SW480 (cell line): ENCODE data around the gene GPSM1.

Source experiments
- DNase-seq: peaks from one replicate; pipeline ENCODE4 v3.0.0-alpha.2; 2016; ENCODE audit warnings: low spot score

GPSM1 gene

DNA sequence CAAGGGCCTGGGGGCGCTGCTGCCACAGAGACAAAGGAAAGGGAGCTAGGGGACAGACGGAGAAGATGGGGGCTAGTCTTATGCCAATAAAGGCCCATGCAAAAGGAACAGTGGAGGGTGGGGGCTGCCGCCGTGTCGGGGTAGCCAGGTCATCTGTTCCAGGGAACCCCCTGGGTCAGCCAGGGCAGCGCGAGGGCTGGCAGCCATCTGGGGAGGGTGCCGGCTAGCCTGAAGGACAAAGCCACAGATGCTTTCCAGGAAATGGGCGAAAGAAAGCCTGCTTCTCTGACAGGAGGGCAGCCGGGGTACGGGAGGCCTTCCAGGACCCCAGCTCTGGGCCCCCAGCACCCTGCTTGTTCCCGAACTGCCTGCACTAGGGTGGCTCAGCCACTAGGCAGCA lies 47.8 kb downstream of the GPSM1 start:
- no peak for DNase-seq

DNA sequence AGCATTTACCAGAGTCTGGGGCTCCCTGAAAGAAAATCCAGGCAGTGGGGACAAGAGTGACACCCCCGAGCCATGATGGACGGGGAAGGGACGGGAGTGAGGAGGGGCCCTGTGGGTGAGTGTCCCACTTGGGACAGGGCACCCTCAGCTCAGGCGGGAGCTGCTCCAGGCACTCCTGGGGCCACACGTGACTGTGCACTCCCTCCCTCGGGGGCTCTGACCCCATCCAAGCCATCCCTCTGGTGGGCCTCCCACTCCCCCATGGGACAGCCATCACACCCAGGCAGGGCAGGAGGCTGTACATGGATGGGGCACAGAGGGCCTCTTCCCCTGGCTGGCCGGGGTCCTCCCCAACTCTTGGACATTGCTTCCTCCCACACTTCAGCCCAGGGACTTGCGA lies 49.1 kb downstream of the GPSM1 start:
- no peak for DNase-seq

DNA sequence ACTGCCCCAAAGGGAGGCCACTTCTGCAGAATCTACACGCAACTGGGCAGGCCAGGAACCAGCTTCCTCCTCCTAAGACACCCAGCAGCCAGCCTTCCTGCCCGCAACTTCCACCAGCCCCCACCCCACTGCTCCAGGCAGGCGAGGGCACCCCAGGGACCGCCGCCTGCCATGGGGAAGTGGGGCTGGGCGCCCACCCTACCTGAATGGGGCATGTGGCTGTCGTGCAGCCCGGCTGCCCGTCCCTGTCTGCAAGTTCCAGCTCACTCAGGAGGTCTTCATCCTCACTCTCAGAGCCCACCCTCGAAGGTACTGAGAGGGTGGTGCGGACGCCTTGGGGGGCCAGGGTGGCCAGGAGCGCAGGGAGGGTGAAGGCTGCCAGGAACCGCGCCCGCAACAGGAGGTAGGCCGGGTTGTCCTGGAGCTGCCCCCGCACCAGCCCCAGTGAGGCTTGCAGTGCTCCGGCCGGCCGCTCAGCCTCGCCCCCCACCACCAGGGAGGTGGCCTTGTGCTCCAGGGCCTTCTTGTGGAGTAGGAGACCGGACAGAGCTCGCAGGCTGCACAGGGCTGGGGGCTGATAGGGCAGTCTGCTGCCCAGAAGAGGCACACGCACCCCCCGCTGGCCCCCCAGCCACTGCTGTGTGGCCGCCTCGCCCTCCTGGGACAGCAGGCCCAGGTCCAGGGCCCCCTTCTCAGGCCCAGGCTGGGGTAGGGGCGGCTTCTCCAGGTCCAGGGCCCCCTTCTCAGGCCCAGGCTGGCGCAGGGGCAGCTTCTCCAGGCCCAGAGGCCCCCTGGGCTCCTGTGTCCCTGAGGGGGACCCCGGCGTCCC lies 50.2 kb downstream of the GPSM1 start:
- DNase-seq, result no peak

DNA sequence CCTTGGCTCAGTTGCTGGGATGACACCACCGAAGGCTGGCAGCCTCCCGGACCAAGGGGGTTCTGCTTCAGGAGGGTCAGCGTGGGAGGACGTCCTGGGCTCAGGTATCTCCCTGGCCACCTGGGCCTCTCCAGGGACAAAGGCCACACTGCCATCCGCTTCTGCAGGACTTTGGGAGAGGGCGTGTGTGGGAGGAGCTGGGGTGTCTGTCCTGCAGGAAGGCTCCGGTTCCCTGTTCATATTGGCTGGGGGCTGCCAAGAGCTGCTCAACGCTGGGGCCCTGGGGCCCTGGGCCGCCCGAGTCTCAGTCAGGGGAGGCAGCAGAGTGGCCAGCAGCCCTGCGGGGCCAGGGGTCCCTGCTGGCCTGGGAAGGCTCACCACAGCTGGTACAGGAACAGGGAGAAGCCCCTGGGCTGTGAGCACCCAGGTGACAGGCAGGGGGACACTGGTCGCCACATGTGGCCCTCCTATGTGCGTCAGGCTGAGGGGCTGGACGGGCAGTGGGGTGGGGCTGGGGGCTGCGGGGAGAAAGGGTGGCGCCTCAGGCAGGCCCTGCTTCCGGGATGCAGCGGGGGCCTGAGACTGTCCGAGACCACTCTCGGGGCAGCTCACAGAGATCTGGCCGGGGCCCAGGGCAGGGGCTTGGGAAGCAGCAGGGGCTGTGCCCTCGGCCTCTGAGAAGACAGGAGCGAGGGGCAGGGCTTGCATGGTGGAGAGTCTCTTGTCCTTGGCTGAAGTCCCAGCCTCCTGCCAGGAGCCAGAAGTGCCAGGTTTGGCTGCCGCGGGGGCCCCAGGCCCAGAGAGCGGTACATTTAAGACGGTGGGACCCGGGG lies 51.0 kb downstream of the GPSM1 start:
- no peak for DNase-seq

DNA sequence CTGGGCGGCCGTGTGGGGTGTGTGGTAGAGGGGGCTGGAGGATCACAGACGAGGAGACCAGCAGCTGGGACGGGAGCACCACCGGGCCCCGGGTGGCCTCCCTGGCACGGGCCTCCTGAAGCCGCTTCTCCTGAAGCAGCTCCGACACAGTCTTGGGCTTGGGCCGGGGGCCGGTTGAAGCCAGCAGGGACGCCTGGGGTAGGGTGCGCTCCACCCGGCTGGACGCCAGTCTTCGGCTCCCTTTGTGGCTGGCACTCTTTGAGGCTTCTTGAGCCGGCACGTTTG lies 51.6 kb downstream of the GPSM1 start:
- DNase-seq, result no peak

DNA sequence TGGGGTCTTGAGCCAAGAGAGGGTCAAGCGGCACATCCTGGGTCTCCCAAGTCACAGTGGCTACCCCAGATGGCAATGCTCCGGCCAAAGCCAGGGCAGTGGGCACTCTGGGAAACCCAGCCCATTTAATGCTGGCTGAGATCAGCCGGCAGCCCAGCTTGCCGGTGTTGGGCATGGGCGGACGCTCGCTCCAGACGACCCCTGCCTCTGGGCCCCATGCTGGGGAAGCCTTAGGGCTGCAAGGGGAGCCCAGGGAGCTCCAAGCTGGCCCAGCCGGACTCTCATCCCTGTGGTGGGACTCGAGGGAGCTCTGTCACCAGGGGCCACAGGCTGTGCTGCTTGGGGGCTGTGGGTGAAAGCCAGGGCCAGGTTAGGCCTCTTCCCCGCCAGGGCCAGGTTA lies 52.1 kb downstream of the GPSM1 start:
- DNase-seq, result no peak

DNA sequence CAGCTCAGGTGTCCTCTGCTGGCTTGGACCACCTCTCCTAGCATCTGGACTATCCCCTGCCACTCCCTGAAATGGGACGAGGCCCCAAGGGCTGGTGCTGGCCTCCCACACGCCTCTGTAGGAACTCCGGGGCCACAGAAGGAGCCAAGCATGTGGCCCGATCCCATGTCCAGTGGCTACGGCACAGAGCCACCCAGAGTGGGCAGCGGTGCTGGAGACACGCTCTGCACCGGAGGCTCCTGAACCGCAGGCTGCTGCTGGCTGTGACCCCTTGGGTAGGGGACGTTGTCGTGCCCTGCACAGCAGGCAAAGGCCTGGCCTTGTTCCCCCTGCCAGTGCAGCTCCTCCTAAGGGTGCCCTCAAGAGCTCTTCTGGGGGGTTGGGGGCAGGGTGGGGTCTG lies 52.6 kb downstream of the GPSM1 start:
- no peak for DNase-seq

DNA sequence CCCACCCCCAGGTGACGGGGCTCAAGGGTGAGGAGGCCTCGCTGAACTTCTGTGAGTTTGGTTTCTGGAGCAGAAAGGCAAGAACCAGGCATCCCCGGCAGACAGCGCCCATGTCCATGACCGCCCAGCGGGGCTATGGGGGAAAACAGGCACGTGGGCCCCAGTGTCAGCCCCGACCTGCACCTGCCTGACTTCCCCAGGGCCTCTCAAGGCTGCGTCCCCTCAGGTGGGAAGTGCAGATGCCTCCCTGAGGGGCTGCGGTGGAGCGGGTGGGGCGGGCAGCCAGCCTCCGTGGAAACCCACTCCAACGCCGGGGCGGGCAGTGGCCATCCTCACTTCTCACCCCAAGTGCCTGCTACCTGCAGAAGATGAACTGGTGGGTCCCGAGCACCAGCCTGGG lies 53.0 kb downstream of the GPSM1 start:
- DNase-seq, result no peak

DNA sequence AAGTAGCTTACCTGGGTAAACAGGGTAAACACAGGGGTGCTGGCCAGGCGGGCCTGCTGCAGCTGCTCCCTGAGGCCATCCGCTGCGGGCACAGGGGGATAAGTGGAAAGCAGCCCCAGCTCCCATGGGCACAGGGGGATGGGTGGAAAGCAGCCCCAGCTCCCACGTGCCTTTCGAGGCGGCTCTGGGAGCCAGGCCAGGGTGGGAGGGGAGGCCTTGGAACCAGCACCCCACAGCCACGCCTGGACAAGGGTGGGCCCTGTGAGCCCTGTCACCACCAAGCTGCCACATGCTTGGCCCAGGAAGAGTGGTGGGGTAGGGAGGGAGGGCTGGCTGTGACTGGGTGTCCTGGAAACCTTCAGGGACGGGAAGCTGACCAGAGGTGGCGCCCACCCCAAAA lies 54.0 kb downstream of the GPSM1 start:
- no peak for DNase-seq

DNA sequence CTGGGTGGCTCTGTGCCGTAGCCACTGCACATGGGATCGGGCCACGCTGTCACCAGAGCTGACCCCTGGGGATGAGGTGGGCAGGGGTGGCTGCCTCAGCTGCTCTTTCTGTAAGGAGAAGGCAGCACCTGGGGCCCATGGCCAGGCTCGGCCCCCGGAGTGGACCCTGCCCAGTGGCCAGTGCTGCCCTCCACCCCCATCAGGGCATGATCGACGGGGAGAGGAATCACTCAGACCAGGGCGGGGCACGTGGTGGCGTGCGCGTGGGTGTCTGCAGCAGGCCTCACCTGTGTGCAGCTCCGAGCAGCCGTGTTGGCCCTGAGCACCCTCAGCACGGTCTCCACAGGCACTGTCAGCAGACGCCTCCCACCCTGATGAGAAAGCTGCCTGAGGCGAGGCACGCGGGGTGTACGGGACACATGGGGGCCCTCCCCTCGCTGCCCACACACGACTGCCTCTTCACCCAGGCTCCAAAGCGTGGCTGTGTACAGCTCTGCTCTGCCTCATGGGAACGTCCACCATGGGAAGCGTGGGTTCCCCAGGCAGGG lies 54.7 kb downstream of the GPSM1 start:
- no peak for DNase-seq

DNA sequence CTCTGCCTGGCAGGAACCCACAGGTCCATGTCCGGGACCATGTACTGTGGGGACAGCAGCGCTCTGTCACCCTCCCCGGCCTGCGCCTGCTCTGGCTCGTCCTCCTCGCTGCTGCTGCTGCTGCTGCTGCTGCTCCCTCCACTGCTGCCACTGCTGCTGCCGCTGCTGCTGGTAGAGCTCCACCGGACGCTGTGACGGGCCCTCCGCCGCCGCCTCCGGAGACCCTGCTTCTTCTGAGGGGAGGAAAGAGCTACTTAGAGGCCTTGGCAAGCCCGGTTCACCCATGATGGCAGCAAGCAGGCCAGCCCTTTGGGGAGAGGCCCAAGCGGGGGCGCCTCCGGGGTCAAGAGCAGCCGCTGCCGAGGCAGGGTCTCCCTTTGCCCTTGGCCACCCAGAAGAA lies 56.1 kb downstream of the GPSM1 start:
- DNase-seq, result no peak

DNA sequence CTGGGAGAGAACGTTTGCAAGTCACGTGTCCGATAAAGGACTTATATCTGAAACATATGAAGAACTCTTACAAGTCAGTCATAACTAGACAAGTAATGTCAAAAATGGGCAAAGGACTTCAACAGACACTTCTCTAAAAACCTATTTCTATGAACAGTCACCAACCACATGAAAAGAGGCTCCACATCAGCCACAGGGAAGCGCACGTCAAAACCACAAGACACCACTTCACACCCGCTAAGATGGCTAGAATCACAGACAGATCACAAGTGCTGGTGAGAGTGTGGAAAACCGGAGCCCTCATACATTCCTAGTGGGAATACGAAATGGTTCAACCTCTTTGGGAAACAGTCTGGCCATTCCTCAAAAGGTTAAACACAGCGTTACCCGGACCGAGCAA lies 57.7 kb downstream of the GPSM1 start:
- DNase-seq, result no peak

DNA sequence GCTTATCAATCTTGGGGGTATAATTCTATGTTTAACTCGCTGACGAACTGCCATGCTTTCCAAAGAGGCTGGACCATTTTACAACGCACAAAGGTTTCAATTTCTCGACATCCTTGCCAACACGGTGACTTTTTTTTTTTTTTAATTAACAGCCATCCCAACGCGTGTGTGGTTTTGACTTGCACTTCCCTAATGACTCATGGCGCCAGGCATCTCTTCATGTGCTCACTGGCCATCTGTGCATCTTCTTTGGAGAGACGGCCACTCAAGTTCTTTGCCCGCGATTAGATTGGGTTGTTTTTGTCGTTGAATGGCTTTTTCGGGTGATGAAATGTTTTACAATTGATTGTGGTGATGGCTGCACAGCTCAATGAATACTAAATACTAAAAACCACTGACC lies 58.7 kb downstream of the GPSM1 start:
- DNase-seq, result no peak

DNA sequence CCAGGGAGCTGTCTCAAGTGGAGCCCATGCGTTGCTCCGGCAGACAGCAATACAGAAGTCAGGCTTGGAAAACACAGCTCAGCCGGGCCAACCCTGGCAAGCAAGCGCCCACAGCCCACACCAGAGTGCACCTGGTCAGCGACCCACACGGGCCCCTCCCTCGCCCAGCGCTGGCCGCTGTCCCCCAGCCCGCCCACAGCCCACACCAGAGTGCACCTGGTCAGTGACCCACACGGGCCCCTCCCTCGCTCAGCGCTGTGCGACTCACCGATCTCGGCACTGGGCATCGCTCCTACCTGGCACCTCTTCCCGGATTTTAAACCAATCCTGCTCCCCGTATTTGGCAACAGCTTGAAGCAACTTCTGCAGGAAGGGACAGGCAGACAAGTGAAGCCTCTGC lies 59.9 kb downstream of the GPSM1 start:
- no peak for DNase-seq

DNA sequence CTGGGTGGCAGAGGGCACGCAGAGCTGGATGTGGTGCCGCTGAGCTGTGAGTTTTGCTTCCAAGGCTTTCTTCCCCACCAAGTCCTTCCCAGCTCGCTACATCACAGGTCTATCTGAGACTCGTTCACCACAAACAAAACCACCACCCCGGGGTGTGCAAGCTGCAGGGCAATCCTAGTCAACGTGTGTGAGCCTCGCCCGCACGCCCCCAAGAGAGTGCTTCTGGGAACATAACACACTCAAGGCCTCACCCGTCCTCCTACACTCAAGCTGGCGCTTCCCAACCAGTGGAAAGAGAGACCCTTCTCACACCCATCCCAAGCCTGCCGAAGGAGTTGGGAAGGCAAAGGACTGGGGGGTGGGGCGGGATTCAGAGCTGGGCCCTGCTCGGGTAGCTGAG lies 62.1 kb downstream of the GPSM1 start:
- DNase-seq, result no peak

DNA sequence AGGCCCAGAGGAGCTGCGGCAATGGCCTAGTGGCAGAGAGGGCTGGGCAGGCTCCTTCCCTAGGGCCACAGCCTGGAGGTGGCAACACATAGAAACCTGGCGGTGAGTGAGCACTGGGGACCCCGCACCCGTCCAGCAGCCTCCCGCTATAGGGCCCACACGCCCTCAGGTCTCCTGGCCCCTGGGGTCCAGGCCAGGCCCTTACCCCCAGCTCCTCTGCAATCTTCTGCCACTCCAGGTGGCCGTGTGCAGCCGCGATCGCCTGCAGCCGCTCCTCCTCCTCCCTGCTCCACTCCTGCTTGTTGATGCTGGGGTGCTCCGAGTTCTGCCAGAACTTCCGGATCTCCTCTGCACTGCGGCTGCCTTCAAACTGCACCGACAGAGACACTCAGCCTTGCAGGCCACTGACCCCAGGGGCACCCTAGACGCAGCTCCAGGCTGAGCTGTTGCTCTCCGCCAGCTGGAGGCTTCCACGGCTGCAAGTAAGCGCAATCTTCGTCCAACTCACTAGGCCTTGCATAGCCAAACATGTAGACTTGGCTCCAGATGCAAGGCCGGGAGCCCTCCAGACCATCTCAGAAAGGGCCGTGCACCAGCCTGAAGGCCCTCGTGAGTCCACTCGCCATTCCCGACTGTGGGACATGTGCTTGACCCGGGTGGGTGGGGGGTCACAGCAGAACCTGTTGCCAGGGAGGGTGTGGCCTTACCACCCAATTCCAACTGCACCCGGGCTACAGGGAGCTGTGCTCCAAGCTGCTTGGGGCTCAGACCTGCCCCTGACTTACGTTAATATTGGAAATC lies 64.6 kb downstream of the GPSM1 start:
- no peak for DNase-seq

DNA sequence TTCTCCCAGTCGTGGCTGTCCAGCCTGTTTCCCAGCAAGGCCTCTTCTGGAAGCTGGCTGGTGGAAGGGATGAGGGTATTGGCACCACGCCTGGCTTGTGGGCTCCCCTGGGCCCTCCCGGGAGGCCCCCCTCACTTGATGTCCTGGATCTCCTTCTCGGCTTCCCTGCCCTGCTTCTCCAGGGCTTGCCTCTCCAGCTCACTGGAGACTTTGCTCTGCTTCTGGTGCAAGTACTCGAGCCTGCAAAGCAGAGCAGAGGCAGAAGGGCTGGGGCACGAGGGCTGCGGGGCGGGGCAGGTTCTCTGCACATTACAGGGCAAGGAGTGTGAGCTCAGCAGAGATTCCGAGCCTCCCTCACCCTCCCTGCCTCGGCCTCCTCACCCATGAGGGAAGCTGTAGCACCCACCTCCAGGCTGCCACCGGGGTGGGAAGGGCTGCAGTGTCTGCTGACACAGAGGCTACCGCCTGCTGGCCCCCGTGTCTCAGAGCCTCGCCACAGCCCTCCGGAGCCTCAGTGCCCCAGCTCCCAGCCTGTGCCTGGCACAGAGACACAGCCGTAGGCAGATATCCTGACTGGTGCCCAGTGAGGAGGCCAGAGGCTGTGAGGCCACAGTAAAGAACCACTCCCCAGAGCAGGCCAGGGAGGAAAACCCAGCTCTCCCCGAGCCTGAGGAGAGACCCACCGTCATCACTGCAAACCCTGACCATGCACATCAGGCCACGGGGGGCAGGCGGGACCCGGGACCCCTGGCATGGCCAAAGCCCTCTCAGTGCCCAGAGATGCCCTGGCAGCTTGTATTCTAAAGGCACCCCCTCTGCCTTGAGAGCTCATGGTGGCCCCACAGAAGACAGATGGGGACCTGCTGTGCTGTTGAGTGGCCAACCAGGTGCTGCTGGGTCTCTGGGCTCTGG lies 65.5 kb downstream of the GPSM1 start:
- no peak for DNase-seq

DNA sequence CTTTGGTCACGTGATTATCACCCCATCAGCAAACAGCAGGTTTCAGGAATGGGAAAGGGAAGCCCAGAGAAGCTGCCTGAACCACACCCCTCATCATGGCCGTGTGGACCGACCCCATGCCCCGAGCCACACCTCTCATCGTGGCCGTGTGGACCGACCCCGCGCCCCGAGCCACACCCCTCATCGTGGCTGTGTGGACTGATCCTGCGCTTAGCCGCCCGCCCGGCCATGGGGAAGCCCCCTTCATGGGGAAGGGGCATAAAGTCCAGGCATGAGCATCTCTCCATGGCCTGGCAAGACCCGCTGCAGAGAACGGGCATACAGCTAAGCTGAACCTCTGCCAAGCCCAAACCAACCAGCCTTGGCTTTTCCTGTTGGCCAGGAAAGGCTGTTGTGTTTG lies 66.2 kb downstream of the GPSM1 start:
- no peak for DNase-seq

DNA sequence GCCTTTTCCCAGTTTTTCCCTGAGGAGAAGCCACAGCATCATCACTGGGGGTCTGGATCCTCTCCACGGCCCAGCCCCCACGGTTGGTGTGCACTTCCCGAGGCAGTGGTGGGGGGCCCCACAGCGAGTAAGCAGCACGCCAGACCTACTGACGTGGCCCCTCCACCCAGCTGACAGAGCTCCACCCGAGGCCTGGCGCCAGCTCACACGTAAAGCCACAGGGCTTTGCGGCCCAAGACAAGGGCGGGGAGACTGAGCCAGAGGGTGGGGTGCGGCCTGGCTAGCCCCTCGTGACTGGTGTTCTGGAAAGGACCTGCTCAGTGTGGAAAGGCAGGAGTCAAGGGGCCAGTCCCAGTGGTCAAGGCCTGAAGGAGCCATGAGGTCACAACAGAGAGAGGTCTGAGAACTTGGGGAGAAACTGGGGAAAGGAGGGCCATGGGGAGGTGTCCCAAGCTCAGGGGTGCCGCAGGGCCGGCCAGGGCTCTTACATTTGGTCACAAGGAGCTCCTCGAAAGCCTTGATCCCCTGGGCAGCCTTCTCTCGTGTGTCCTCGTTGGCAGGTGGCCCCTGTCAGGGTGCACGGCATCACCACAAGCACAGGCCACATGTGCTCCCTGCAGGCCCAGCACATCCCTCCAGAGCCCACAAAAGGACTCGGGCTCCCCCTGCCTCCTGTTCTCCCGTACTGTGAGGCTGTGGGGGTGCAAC lies 67.1 kb downstream of the GPSM1 start:
- no peak for DNase-seq

DNA sequence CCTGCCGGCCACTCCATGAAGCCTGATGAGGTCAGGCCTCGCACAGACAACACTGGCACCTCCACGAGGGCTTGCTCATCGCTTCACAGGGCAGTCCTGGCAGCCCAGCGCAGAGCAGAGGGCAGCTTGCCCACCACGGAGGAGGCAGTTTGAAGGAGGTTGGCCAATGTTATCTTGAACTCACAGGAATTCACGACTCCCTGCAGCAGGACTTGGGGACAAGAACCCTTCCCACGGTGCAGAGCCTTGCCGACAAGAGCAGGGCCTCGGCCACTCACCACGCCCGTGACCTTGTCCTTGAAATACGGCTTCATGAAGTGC lies 67.6 kb downstream of the GPSM1 start:
- no peak for DNase-seq
